HG03342 (cell line): Measurements from ENCODE around the gene ZMYM3.

Source experiments
- ATAC-seq: cut with Tn5 transposase; IDR thresholded peaks from one replicate; pipeline ENCODE4 v1.9.1; 2021; ENCODE audit warnings: mild to moderate bottlenecking, moderate library complexity; ENCODE audit not compliant: unreplicated experiment

ZMYM3 gene

GRCh38 chrX:71253253-71254091 lies 468 bp downstream of the ZMYM3 start:
- ATAC-seq: no peak

GRCh38 chrX:71252221-71252620 lies 1.7 kb downstream of the ZMYM3 start:
- no peak for ATAC-seq

GRCh38 chrX:71251466-71251973 lies 2.4 kb downstream of the ZMYM3 start:
- ATAC-seq: no peak

GRCh38 chrX:71250841-71251240 lies 3.1 kb downstream of the ZMYM3 start:
- no peak for ATAC-seq

- ATAC-seq: no peak
Observed at GRCh38 chrX:71245159-71245558, 8.8 kb downstream of the ZMYM3 start.

- no peak for ATAC-seq
Observed at GRCh38 chrX:71244359-71245128, 9.4 kb downstream of the ZMYM3 start.

GRCh38 chrX:71241301-71241700 lies 12.6 kb downstream of the ZMYM3 start:
- ATAC-seq: no peak

GRCh38 chrX:71239781-71240180 lies 14.2 kb downstream of the ZMYM3 start:
- no peak for ATAC-seq

GRCh38 chrX:71236836-71237235 lies 17.1 kb downstream of the ZMYM3 start:
- no peak for ATAC-seq

GRCh38 chrX:71235482-71235881 lies 18.5 kb downstream of the ZMYM3 start:
- ATAC-seq: no peak

GRCh38 chrX:71228063-71228642 lies 25.8 kb downstream of the ZMYM3 start:
- ATAC-seq: no peak

GRCh38 chrX:71227370-71228062 lies 26.4 kb downstream of the ZMYM3 start:
- no peak for ATAC-seq

GRCh38 chrX:71225676-71226075 lies 28.3 kb downstream of the ZMYM3 start:
- no peak for ATAC-seq

GRCh38 chrX:71225009-71225408 lies 28.9 kb downstream of the ZMYM3 start:
- ATAC-seq: no peak

- ATAC-seq: no peak
Observed at GRCh38 chrX:71224098-71224708, 29.7 kb downstream of the ZMYM3 start.

- no peak for ATAC-seq
Observed at GRCh38 chrX:71222929-71223328, 31.0 kb downstream of the ZMYM3 start, which contains the start of gene GJB1. TSS of gene GJB1 (plus strand) at chrX:71223224. CDS start at chrX:71223708, 484 bp downstream.

GRCh38 chrX:71221145-71221544 lies 32.8 kb downstream of the ZMYM3 start:
- no peak for ATAC-seq

GRCh38 chrX:71217298-71217697 lies 36.6 kb downstream of the ZMYM3 start:
- ATAC-seq: no peak

GRCh38 chrX:71216485-71216884 lies 37.5 kb downstream of the ZMYM3 start:
- ATAC-seq: no peak

GRCh38 chrX:71215338-71215912 lies 38.5 kb downstream of the ZMYM3 start:
- no peak for ATAC-seq
